Tongue (tissue), 2 donors: Measurements from ENCODE around the gene FER1L5. TPM values are rescaled to one million over a fixed set of nuclear protein-coding genes. Genes with fewer than 3 reads are reported as not detected.
A peak's percentile ranks its signal among the peaks of the same experiment; 100 is the strongest.

ENCODE experiments used
- DNase-seq: peaks from one replicate; pipeline ENCODE4 v3.0.0-alpha.2; 2015
- total RNA-seq: library from RNA; depleted of rRNA; stranded (reverse); fragments of >200 nt; gene quantifications from one replicate; pipeline ENCODE4 v1.2.3, GENCODE V29; 2014

FER1L5 gene
- total RNA-seq, 1 donor from 2014 or later, result under 0.01 TPM

GRCh38 chr2:96681540-96681939, 39.0 kb downstream of the FER1L5 start:
- DNase-seq, result no peak

GRCh38 chr2:96683307-96683706, 40.7 kb downstream of the FER1L5 start:
- no peak for DNase-seq

- no peak for DNase-seq
Observed at GRCh38 chr2:96683972-96684820, 41.6 kb downstream of the FER1L5 start.

- DNase-seq, result peak; percentile 64
Observed at GRCh38 chr2:96684883-96685576, 42.5 kb downstream of the FER1L5 start.

GRCh38 chr2:96685577-96686459, 43.3 kb downstream of the FER1L5 start:
- peak; percentile 80 for DNase-seq

- no peak for DNase-seq
Observed at GRCh38 chr2:96687266-96687665, 44.7 kb downstream of the FER1L5 start.

GRCh38 chr2:96687711-96688640, 45.4 kb downstream of the FER1L5 start:
- DNase-seq, result no peak

- no peak for DNase-seq
Observed at GRCh38 chr2:96688649-96689430, 46.3 kb downstream of the FER1L5 start.

GRCh38 chr2:96689431-96689991, 46.9 kb downstream of the FER1L5 start:
- DNase-seq, result no peak

GRCh38 chr2:96690306-96691021, 47.9 kb downstream of the FER1L5 start:
- DNase-seq, result no peak

GRCh38 chr2:96691022-96691612, 48.6 kb downstream of the FER1L5 start:
- DNase-seq, result no peak

- peak; percentile 23 for DNase-seq
Observed at GRCh38 chr2:96692094-96692971, 49.8 kb downstream of the FER1L5 start.

GRCh38 chr2:96693286-96694200, 51.0 kb downstream of the FER1L5 start:
- no peak for DNase-seq

GRCh38 chr2:96694279-96694678, 51.7 kb downstream of the FER1L5 start:
- no peak for DNase-seq

- no peak for DNase-seq
Observed at GRCh38 chr2:96694816-96695455, 52.4 kb downstream of the FER1L5 start.

GRCh38 chr2:96695602-96696001, 53.0 kb downstream of the FER1L5 start:
- no peak for DNase-seq
